Activated naive CD8-positive, alpha-beta T cell treated with anti-CD3 and anti-CD28 coated beads, Interleukin-2, amount 50 U/mL, for 16 hours (primary cell): ENCODE results near the gene CDC42EP2.

Experiments
- DNase-seq: peaks from one replicate; pipeline ENCODE4 v3.0.0-alpha.2; 2020; ENCODE audit warnings: low read depth, low spot score

CDC42EP2 gene, protein sequence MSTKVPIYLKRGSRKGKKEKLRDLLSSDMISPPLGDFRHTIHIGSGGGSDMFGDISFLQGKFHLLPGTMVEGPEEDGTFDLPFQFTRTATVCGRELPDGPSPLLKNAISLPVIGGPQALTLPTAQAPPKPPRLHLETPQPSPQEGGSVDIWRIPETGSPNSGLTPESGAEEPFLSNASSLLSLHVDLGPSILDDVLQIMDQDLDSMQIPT

DNA sequence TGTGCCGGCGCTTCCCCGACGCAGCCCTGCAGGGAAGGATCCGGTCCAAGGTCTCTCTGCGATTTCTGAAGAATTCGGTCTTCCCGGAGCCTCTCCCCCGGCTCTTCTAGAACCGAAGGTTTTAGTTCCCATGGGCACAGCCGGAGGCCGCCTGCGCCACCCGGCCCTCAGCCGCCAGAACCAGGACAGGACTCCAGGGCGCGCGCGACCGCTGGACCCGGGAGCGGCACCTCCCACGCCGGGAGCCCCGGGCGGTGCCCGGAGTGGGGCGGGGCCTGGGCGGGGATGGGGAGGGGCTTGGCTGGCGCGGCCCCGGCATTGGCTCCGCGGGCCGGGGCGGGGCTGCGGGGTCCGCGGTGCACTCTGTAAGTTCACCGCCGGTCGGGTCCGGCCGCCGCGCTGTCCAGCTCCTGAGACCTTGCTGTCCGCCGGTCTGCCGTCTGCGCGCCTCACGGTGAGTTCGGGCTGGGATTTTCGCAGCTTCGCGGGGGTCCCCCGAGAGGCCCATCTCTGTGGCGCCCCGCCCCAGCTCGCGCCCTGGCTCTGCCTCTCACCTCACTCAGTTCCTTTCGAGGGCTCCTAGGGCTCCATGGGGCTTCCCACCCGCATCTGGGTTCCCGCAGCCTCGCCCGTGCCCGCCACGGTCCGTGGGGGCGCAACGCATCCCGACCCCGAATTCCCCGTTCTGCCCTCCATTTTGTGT lies at the start of gene CDC42EP2:
Gene CDC42EP2, plus strand, starts transcription at position 366 of the 703 bp plus-strand sequence. CDS start 6,033 bp downstream, outside the sequence.
- peak; percentile 39 for DNase-seq

GRCh38 chr11:65266210-65266609 lies 48.5 kb upstream of the CDC42EP2 start:
- no peak for DNase-seq

DNA sequence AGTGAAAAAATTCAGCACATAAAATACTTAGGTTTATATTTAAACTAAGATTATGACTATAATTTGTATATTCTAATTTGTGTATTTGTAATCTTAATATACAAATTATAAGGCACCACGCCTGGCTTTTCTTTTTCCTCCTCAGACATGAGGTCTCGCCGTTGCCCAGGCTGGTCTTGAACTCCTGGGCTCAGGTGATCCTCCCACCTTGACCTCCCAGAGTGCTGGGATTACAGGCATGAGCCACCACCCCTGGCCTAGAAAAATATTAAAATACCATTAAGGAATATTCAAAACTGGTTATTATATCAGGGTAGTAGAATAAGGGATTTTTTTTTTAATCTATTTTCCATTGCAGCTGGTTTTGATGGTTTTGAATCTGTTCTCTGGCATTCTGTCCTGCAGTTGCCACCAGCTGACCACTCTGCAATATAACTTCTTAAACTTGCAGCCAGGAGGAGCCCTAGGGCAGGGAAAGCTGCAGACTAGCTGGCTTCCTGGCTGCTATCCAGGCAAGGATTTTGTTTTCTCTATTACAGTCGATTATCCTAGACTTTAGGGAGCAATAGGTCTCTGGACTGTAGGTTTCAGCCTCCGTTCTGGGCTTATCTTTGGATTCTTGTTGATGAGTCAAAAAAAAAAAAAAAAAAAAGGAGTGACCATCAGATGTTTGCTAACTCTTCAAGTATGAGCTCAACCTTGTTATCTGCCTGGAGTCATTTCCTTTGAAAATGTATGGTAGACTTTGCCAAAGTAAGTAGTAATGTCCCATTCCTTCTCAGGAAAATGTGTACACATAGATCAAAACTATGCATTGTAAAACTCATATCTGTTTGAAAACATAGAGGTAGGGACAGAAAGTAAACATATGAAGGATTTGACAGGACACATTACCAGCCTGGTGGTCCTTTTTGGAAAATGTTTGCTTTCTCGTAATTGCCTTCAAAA lies 39.7 kb upstream of the CDC42EP2 start:
- DNase-seq = no peak

GRCh38 chr11:65275906-65276305 lies 38.8 kb upstream of the CDC42EP2 start:
- no peak for DNase-seq

- DNase-seq = no peak
Measured at GRCh38 chr11:65277631-65278277, 36.9 kb upstream of the CDC42EP2 start.

DNA sequence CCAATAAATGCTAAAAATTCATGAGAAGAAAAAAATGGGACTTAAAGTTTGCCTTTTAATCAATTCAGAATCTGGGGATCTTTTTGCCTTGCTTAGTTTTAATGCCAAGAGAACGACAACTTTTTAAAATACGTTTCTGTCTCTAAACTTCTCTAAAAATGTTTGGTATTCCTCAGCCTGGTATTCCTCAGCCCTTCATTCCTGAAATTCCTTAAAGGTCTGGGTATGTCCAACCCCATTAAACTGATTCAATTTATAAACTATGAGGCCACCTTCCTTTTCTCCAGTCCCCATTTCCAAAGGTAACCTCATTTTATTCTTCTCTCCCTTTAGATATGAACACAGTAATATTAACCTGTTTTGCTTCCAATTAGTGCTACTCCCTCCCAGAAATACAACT lies 36.3 kb upstream of the CDC42EP2 start:
- DNase-seq = no peak

- no peak for DNase-seq
Measured at GRCh38 chr11:65279279-65279678, 35.4 kb upstream of the CDC42EP2 start.

DNA sequence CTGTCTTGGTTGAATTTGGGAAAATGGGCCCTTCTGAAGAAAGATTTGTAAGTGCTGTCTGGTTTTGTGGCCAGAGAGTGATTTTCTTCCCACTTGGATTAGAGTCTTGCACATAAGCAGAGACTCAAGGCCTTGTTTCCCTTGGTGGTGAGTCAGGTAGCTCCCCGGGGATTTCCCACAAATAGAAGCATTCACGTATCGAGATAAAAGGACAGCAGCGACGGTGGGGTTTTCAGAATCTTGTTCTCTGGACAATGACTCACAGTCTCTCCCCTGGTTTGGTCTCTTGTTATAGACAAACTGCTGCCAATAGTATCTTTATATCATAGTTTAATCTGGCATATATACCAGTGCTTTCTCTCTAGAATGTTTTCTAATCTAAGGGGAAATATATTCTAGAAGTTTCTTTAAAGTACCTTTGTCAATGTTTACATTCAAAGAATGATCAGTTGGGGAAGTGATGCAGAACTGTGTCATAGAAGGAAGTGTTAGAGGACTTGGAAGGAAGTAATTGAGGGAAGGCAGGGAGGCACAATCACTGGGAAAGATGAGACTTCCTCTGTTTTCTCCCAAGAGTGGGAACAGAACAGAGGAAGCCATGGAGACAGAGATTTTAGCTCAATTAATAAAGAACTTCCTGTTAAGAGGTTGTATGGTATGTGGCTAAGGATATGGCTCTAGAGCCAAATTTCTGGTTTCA lies 34.8 kb upstream of the CDC42EP2 start:
- DNase-seq = no peak

- no peak for DNase-seq
Measured at GRCh38 chr11:65280646-65281045, 34.0 kb upstream of the CDC42EP2 start.

GRCh38 chr11:65286686-65287085 lies 28.0 kb upstream of the CDC42EP2 start:
- DNase-seq = no peak

GRCh38 chr11:65287601-65288000 lies 27.1 kb upstream of the CDC42EP2 start:
- DNase-seq = no peak

DNA sequence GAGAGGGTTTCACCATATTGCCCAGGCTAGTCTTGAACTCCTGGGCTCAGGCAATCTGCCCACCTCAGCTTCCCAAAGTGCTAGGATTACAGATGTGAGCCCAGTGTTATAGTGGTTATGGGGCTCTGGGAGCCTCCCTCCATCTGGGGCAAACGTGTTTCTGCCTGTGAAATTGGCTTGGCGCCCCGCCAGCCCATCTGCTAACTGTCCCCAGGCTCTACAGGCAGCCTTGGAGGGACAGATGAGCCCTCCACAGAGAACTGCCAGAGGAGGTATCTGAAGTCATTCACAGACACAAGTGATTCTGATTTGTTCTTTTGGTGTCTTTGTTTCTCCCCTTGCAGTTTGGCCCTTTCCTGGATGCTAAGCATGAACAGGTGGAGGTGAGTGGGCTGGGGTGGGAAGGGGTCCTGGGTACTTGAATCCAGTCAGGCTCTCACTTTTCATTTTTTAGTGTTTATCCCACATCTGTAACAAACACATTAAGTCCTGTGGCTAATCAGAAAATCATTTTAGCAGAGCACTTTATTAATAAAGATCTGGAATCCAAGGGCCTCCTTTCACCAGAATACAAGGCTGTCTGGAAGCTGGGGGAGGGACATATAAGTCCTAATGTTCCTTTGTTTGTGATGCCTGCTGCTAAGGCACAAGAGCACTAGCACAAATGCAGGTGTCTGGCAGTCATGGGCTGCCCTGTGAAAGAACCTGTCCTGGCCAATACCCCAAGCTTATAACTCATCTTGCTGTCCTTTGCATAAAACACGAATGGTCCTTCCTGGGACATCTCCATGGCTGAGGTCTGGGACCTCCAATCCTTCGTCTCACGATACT lies 25.7 kb upstream of the CDC42EP2 start:
- DNase-seq = no peak

DNA sequence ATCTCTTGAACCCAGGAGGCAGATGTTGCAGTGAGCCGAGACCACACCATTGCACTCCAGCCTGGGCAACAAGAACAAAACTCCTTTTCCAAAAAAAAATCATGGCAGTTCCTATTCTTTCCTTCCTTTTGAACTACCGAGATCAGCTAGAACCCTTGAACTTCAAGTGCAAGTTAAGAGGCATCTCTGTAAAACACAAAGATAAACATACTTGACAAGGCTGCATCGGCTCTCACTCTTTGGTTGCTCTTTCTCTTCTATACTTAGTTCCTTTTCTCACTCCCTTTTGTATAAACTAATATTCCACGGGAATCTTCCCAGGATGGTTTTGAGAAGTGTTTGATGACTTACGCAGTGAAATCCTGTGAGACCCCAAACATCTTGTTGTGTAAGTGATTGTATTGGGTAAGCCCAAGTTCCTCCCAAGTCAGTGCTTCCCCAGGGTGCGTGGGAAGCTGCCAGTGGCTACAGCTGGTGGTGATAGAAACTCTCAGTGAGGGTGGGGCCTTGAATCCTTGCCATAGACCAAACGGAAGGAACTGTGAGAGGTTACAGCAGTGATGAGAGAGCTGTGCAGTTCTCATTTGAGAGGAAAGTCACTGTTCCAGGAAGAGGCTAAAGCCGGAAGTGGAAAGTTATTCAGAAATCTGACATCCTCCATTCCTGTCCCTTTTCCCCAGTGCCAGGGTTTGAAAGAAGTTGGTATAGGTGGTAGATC lies 24.1 kb upstream of the CDC42EP2 start:
- no peak for DNase-seq

GRCh38 chr11:65291613-65292012 lies 23.1 kb upstream of the CDC42EP2 start:
- no peak for DNase-seq

- no peak for DNase-seq
Measured at GRCh38 chr11:65292890-65293289, 21.8 kb upstream of the CDC42EP2 start.

DNA sequence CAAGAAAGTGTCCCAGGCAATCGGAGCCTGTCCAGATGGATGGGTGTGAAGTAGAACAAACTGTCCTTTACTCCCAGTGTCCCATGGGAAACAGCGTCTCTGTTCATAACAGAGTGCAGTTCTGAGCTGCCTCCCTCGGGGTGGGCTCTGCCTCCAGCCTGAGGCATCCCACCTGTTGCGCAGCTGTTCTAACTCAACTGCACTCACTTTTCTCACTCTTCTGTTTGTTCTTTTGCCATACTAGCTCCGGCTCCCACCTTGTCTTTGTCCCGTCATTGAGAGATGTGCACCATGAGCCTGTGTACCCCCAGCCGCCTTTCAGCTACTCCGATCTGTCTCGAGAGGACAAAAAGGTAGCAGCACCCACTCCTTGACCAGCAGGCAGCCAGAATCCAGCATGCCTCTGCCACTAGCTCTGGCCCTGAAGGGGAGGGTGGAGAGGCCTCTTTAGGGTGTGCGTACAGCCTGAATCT lies 20.7 kb upstream of the CDC42EP2 start:
- no peak for DNase-seq

GRCh38 chr11:65295001-65295400 lies 19.7 kb upstream of the CDC42EP2 start:
- DNase-seq = no peak

GRCh38 chr11:65295571-65296341 lies 18.9 kb upstream of the CDC42EP2 start:
- no peak for DNase-seq
